Activated T-helper 2 cell treated with anti-CD3 and anti-CD28 coated beads, Interferon-gamma antibody, Interleukin-2, Interleukin-4, amounts not matched to agents 10 μg/mL and 5 μg/mL and 100 μg/mL, durations not matched to agents 14 hours and 24 hours and 36 hours (primary cell): ENCODE measurements around the gene CUX1. TPM values are rescaled to one million over a fixed set of nuclear protein-coding genes. Genes with fewer than 3 reads are reported as not detected.
"Not testable (repeated sequence)": the region's sequence is repeated elsewhere in the genome, so short reads cannot be mapped to it uniquely, and the experiment has no call there.

Experiments used
- DNase-seq: peaks from one replicate; pipeline ENCODE4 v3.0.0; 2021; ENCODE audit warnings: low spot score
- H3K27ac Mint-ChIP-seq: one replicate; pipeline ENCODE4 v1.8.0; 2021; ENCODE audit warnings: mixed read lengths
- H3K27me3 Mint-ChIP-seq: one replicate; pipeline ENCODE4 v1.8.0; 2021; ENCODE audit warnings: low read depth, mixed read lengths
- H3K36me3 Mint-ChIP-seq: one replicate; pipeline ENCODE4 v1.8.0; 2021; ENCODE audit warnings: low read depth, mixed read lengths
- H3K4me1 Mint-ChIP-seq: one replicate; pipeline ENCODE4 v1.8.0; 2021; ENCODE audit warnings: low read depth, mixed read lengths
- H3K4me3 Mint-ChIP-seq: one replicate; pipeline ENCODE4 v1.8.0; 2021; ENCODE audit warnings: low read depth, mild to moderate bottlenecking, moderate library complexity, mixed read lengths
- H3K9me3 Mint-ChIP-seq: one replicate; pipeline ENCODE4 v1.8.0; 2021; ENCODE audit warnings: mixed read lengths
- intact Hi-C: fragments of 100-400 bp; cut with micrococcal nuclease; formaldehyde crosslinking; loops from one replicate; pipeline ENCODE4 v1.15.1; 2023
- total RNA-seq: library from RNA; stranded (reverse); gene quantifications from 2 replicates; pipeline ENCODE4 v1.2.3, GENCODE V29; 2022

The CUX1 gene
- total RNA-seq, 1 donor from 2014 or later, result 31.5 TPM

GRCh38 chr7:101838837-101839483, 21.5 kb downstream of the CUX1 start:
- no peaks in the 10 kb centered on the region for H3K27me3 Mint-ChIP-seq
- no peak overlapping the region for H3K4me3 Mint-ChIP-seq
- no peaks in the 10 kb centered on the region for H3K9me3 Mint-ChIP-seq
- H3K4me1 Mint-ChIP-seq, result no peaks in the 10 kb centered on the region
- no peaks in the 10 kb centered on the region for H3K36me3 Mint-ChIP-seq
- no peak overlapping the region for H3K27ac Mint-ChIP-seq
- DNase-seq, result no peak
- intact Hi-C loops, result no loop called here

DNA sequence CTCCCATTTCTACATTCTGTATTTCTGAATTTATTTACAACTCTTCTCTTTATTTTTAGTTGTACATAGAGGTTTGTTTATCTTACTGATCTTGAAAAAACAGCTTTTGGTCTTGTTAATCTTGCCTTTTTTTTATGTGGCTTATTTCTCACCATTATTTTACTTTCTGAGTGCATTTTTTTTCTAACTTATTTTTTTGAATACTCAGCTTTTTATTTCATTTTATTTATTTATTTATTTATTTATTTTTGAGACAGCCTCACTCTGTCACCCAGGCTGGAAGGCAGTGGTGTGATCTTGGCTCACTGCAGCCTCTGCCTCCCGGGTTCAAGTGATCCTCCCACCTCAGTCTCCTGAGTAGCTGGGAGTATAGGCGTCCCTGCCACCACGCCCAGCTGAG, 23.9 kb downstream of the CUX1 start:
- Mint-ChIP-seq H3K9me3 (no peaks in the 10 kb centered on the region), H3K4me1 (no peaks in the 10 kb centered on the region), H3K36me3 (no peaks in the 10 kb centered on the region), H3K27me3 (no peaks in the 10 kb centered on the region), H3K4me3 (no peak overlapping the region), H3K27ac (no peak overlapping the region)
- intact Hi-C loops, result no loop called here
- no peak for DNase-seq

- H3K36me3 Mint-ChIP-seq, result peaks cover 3% of the 10 kb centered on the region
- DNase-seq, result no peak
- H3K27ac Mint-ChIP-seq, result no peak overlapping the region
- peaks cover 2% of the 10 kb centered on the region for H3K9me3 Mint-ChIP-seq
- intact Hi-C loops, result no loop called here
- no peak overlapping the region for H3K4me3 Mint-ChIP-seq
- H3K27me3 Mint-ChIP-seq, result no peaks in the 10 kb centered on the region
- peaks cover 3% of the 10 kb centered on the region for H3K4me1 Mint-ChIP-seq
These were observed 26.2 kb downstream of the CUX1 start for GRCh38 chr7:101843293-101844271.

DNA sequence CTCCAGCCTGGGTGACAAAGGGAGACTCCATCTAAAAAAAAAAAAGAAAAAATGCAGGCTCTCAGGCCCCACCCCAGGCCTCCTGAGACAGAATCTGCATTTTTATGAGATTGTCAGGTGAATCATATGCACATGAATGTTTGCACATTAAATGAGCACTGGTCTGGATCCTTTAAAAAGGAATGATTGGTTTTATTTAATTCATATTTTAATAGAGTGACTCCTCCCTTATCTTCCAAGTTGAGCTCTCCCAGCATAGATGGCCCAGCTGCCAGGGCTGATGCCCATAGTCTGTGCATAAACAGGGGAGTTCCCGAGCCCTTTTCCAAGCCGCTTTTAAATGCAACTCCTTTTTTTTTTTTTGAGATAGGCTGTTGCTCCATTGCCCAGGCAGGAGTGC, 28.5 kb downstream of the CUX1 start:
- peaks cover 3% of the 10 kb centered on the region for H3K4me1 Mint-ChIP-seq
- H3K27me3 Mint-ChIP-seq, result no peaks in the 10 kb centered on the region
- no peak for DNase-seq
- H3K36me3 Mint-ChIP-seq, result peaks cover 5% of the 10 kb centered on the region
- peaks cover 11% of the 10 kb centered on the region for H3K9me3 Mint-ChIP-seq
- no peak overlapping the region for H3K27ac Mint-ChIP-seq
- intact Hi-C loops, result no loop called here
- H3K4me3 Mint-ChIP-seq, result no peak overlapping the region

- Mint-ChIP-seq H3K27ac (no peak overlapping the region), H3K27me3 (no peaks in the 10 kb centered on the region), H3K4me3 (no peak overlapping the region), H3K9me3 (peaks cover 11% of the 10 kb centered on the region), H3K4me1 (peaks cover 3% of the 10 kb centered on the region), H3K36me3 (peaks cover 5% of the 10 kb centered on the region)
- intact Hi-C loops, result no loop called here
- no peak for DNase-seq
These were observed 29.5 kb downstream of the CUX1 start for GRCh38 chr7:101846800-101847538.

DNA sequence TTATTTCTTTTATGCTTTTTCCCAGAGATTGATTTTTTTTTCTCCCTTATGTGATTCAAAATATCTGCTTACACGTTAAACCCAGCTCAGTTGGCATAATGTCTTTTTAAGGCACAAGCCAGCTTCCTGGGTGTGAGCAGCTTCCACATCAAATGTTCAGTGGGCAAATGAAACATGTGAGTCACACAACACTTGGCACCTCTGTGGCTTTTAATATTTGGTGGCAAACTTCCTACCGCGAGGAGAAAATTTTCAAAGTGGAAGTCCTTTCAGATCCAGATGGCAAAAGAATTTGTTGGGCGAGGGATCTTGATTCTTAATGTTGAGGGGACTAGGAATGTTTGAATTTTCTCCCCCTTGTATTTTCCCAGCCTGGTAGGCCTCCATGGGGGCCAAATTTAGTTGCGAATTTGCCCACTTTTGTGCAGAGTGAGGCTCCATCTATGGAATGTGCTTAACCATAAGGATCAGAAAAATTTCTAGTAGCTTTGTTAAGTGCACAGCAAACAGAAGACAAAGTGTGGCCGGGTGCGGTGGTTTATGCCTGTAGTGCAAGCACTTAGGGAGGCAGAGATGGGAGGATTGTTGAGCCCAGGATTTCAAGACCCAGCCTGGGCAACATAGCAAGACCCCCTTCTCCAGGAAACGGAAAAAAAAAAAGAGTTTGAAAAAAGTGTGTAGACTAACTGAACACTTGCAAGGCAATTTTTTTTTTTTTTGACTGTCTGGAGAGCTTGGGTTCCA, 31.0 kb downstream of the CUX1 start:
- H3K4me1 Mint-ChIP-seq, result peaks cover 3% of the 10 kb centered on the region
- intact Hi-C loops, result no loop called here
- H3K27ac Mint-ChIP-seq, result no peak overlapping the region
- H3K4me3 Mint-ChIP-seq, result no peak overlapping the region
- no peak for DNase-seq
- H3K9me3 Mint-ChIP-seq, result peaks cover 11% of the 10 kb centered on the region
- H3K27me3 Mint-ChIP-seq, result no peaks in the 10 kb centered on the region
- H3K36me3 Mint-ChIP-seq, result peaks cover 5% of the 10 kb centered on the region

GRCh38 chr7:101849314-101849713, 31.9 kb downstream of the CUX1 start:
- peaks cover 11% of the 10 kb centered on the region for H3K9me3 Mint-ChIP-seq
- H3K4me1 Mint-ChIP-seq, H3K4me3 Mint-ChIP-seq, DNase-seq, H3K36me3 Mint-ChIP-seq, H3K27ac Mint-ChIP-seq, intact Hi-C loops, H3K27me3 Mint-ChIP-seq: not testable (repeated sequence)

DNA sequence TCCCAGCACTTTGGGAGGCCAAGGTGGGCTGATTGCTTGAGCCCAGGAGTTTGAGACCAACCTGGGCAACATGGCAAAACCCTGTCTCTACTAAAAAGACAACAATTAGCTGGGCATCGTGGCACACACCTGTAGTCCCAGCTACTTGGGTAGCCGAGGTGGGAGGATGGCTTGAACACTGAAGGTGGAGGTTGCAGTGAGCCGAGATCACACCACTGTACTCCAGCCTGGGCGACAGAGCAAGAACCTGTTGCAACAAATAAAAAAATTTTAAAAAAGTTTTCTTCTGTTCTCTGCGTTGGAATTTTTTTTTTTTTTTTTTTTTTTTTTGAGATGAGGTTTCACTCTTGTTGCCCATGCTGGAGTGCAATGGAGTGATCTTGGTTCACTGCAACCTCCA, 34.9 kb downstream of the CUX1 start:
- H3K27me3 Mint-ChIP-seq, DNase-seq, intact Hi-C loops, H3K4me3 Mint-ChIP-seq, H3K36me3 Mint-ChIP-seq, H3K27ac Mint-ChIP-seq: not testable (repeated sequence)
- peaks cover 11% of the 10 kb centered on the region for H3K9me3 Mint-ChIP-seq
- H3K4me1 Mint-ChIP-seq, result peaks cover 25% of the 10 kb centered on the region

GRCh38 chr7:101853684-101854083, 36.3 kb downstream of the CUX1 start:
- Mint-ChIP-seq H3K4me1 (peaks cover 27% of the 10 kb centered on the region), H3K9me3 (peaks cover 8% of the 10 kb centered on the region), H3K36me3 (peaks cover 3% of the 10 kb centered on the region), H3K27me3 (no peaks in the 10 kb centered on the region), H3K27ac (no peak overlapping the region), H3K4me3 (no peak overlapping the region)
- DNase-seq, result no peak
- intact Hi-C loops, result no loop called here

DNA sequence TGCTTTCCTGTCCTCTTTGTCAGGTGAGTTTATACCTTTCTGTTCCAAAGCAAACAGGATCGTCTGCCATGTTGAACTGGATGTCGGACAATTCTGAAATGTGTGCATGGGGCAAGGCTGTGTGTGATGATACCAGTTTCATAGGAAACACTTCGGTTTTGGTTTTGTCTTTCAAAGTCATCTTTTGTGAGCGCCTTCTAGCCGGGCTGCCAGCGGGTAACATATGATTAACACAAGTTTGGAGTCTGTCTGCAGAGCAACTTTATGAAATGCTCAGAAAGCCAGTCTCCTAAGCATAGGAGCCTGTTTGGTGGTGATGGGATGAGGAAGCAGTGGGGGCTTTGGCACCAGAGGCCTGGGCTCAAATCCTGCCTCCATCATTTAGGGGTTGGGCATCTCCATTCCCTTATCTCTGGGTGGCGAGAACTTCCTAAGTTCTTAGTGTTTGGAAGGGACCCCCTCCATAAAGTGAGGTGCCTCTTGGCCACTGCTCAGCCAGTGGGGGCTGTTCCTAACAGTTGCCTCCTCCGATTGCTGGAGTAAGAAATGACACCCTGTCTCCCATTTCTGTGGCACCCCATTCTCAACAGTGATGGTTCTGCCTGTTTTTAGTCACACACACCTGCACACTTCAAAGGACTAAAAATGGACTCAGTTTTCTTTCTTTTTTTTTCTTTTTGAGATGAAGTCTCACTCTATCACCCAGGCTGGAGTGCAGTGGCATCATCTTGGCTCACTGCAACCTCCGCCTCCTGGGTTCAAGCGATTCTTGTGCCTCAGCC, 36.8 kb downstream of the CUX1 start:
- Mint-ChIP-seq H3K4me3 (no peak overlapping the region), H3K27ac (no peak overlapping the region), H3K36me3 (peaks cover 1% of the 10 kb centered on the region), H3K4me1 (peaks cover 27% of the 10 kb centered on the region), H3K27me3 (no peaks in the 10 kb centered on the region), H3K9me3 (peaks cover 2% of the 10 kb centered on the region)
- intact Hi-C loops, result no loop called here
- DNase-seq, result no peak

GRCh38 chr7:101856473-101857357, 39.3 kb downstream of the CUX1 start:
- H3K4me1 Mint-ChIP-seq, result peaks cover 27% of the 10 kb centered on the region
- no peaks in the 10 kb centered on the region for H3K27me3 Mint-ChIP-seq
- H3K36me3 Mint-ChIP-seq, result no peaks in the 10 kb centered on the region
- peak overlapping the region; percentile 99 for H3K27ac Mint-ChIP-seq
- no peaks in the 10 kb centered on the region for H3K9me3 Mint-ChIP-seq
- peak; percentile 77 for DNase-seq
- H3K4me3 Mint-ChIP-seq, result peak overlapping the region; percentile 90
- intact Hi-C loops, result loop anchor here (1.0 to 2.0 kb wide), 2 partner anchors 42 to 114 kb away; no protein-coding TSS in a partner anchor
